H1 (cell line): ENCODE results near the gene CACNA2D3. TPM values are rescaled to one million over a fixed set of nuclear protein-coding genes. Genes with fewer than 3 reads are reported as not detected.

ENCODE experiments used
- CTCF ChIA-PET: fragments of 300-600 bp; sonication (Branson Sonifier 250); formaldehyde crosslinking; loops from one replicate; lab custom pipeline; 2021; ENCODE audit not compliant: partially characterized antibody; lab: Charles Lee
- POLR2A ChIA-PET: fragments of 300-600 bp; sonication (Branson Sonifier 250); formaldehyde crosslinking; loops from one replicate; lab custom pipeline; 2021; ENCODE audit warnings: inconsistent platforms; ENCODE audit not compliant: partially characterized antibody; lab: Charles Lee
- DNase-seq, 2 experiments: peaks; one replicate each; pipeline versions ENCODE4 v3.0.0 to v3.0.0-alpha.2; 2010 to 2022; ENCODE audit warnings: low spot score in 2 of 2, low read depth in 1 of 2, mixed read lengths in 1 of 2
- FAIRE-seq: peaks from 2 replicates; lab custom pipeline; 2011; peaks lifted over from hg19 to GRCh38; lab: Jason Lieb, UNC
- H2AFZ ChIP-seq: 2 replicates; pipeline ENCODE4 v1.8.1; 2012; ENCODE audit warnings: low read length, inconsistent platforms
- H2AK5ac ChIP-seq: 2 replicates; pipeline ENCODE4 v1.6.1; 2013; ENCODE audit warnings: low read depth, low read length
- H2BK120ac ChIP-seq: replicated peaks from 2 replicates; pipeline ENCODE3; 2013; ENCODE audit warnings: low read depth, low read length, inconsistent platforms
- H2BK12ac ChIP-seq: 2 replicates; pipeline ENCODE4 v1.6.1; 2013; ENCODE audit warnings: low read depth, low read length
- H2BK15ac ChIP-seq: 2 replicates; pipeline ENCODE4 v1.6.1; 2013; ENCODE audit warnings: low read length
- H2BK20ac ChIP-seq: 2 replicates; pipeline ENCODE4 v1.6.1; 2013; ENCODE audit warnings: low read length
- H2BK5ac ChIP-seq: 2 replicates; pipeline ENCODE4 v1.6.1; 2013; ENCODE audit warnings: low read depth, low read length
- H3K14ac ChIP-seq: 2 replicates; pipeline ENCODE4 v1.6.1; 2013; ENCODE audit warnings: inconsistent platforms; ENCODE audit not compliant: insufficient read length
- H3K18ac ChIP-seq: 2 replicates; pipeline ENCODE4 v1.6.1; 2013; ENCODE audit warnings: low read length; ENCODE audit errors: extremely low read depth
- H3K23ac ChIP-seq: 2 replicates; pipeline ENCODE4 v1.6.1; 2013; ENCODE audit warnings: inconsistent platforms; ENCODE audit not compliant: insufficient read length
- H3K23me2 ChIP-seq: 2 replicates; pipeline ENCODE4 v1.6.1; 2013; ENCODE audit warnings: low read depth, low read length
- H3K27ac ChIP-seq: 2 replicates; pipeline ENCODE4 v1.6.1; 2011; ENCODE audit warnings: low read depth, low read length, inconsistent platforms
- H3K27me3 ChIP-seq, 4 experiments: replicated peaks in 1 of 4; 1 replicate in 1 of 4; 2 replicates in 3 of 4; pipeline versions ENCODE4 v1.6.1 to v1.8.1; 2011 to 2013; ENCODE audit warnings: low read length in 3 of 4, mild to moderate bottlenecking in 3 of 4, inconsistent platforms in 2 of 4, mixed read lengths in 2 of 4, moderate library complexity in 1 of 4; ENCODE audit not compliant: control insufficient read depth in 3 of 4, insufficient read depth in 3 of 4; ENCODE audit errors: extremely low read depth in 1 of 4
- H3K36me3 ChIP-seq, 4 experiments: 2 replicates each; pipeline versions ENCODE4 v1.6.1 to v1.8.1; 2011 to 2013; ENCODE audit warnings: mild to moderate bottlenecking in 4 of 4, low read length in 3 of 4, moderate library complexity in 2 of 4, control low read depth in 1 of 4, inconsistent platforms in 1 of 4; ENCODE audit not compliant: insufficient read depth in 4 of 4, control insufficient read depth in 2 of 4
- H3K4ac ChIP-seq: replicated peaks from 2 replicates; pipeline ENCODE3; 2013; ENCODE audit warnings: low read length, low read depth, mixed read lengths, inconsistent platforms; ENCODE audit not compliant: insufficient read length
- H3K4me1 ChIP-seq, 4 experiments: replicated peaks in 1 of 4; 1 replicate in 1 of 4; 2 replicates in 3 of 4; pipeline versions ENCODE4 v1.6.1 to v1.8.1; 2011 to 2013; ENCODE audit warnings: low read length in 3 of 4, inconsistent platforms in 2 of 4, mixed read lengths in 1 of 4; ENCODE audit not compliant: insufficient read depth in 4 of 4, control insufficient read depth in 3 of 4
- H3K4me2 ChIP-seq, 2 experiments: 2 replicates each; pipeline versions ENCODE4 v1.6.1 to v1.8.1; 2011 to 2013; ENCODE audit warnings: low read depth in 2 of 2, low read length in 2 of 2, control low read depth in 1 of 2, inconsistent platforms in 1 of 2, mild to moderate bottlenecking in 1 of 2; ENCODE audit not compliant: insufficient read depth in 1 of 2
- H3K4me3 ChIP-seq, 4 experiments: fragments of 200-600, 300-600 bp in 1 of 4; sonication (generic), shearing (Covaris generic), sonication (Bioruptor Twin) in 1 of 4; 2 replicates each; pipeline versions ENCODE4 v1.5.1 to v1.8.1; 2011 to 2016; ENCODE audit warnings: low read length in 4 of 4, low read depth in 3 of 4, control low read depth in 2 of 4, inconsistent platforms in 2 of 4, mild to moderate bottlenecking in 2 of 4, mixed read lengths in 1 of 4, moderate library complexity in 1 of 4; ENCODE audit not compliant: insufficient read depth in 2 of 4; ENCODE audit errors: extremely low read depth in 1 of 4
- H3K56ac ChIP-seq: replicated peaks from 2 replicates; pipeline ENCODE3; 2013; ENCODE audit warnings: low read depth, mild to moderate bottlenecking, mixed read lengths, low read length, inconsistent platforms; ENCODE audit not compliant: insufficient read length
- H3K79me1 ChIP-seq: 2 replicates; pipeline ENCODE4 v1.6.1; 2013; ENCODE audit warnings: low read depth, low read length, control low read depth
- H3K79me2 ChIP-seq, 2 experiments: 2 replicates each; pipeline versions ENCODE4 v1.6.1 to v1.8.1; 2012 to 2013; ENCODE audit warnings: low read length in 2 of 2, mild to moderate bottlenecking in 2 of 2, inconsistent platforms in 1 of 2; ENCODE audit not compliant: insufficient read depth in 2 of 2, control insufficient read depth in 1 of 2
- H3K9ac ChIP-seq, 4 experiments: replicated peaks in 1 of 4; 1 replicate in 1 of 4; 2 replicates in 3 of 4; pipeline versions ENCODE4 v1.6.1 to v1.8.1; 2011 to 2013; ENCODE audit warnings: low read depth in 3 of 4, low read length in 3 of 4, control low read depth in 2 of 4, mild to moderate bottlenecking in 2 of 4, moderate library complexity in 2 of 4, inconsistent platforms in 1 of 4; ENCODE audit errors: extremely low read depth in 1 of 4
- H3K9me3 ChIP-seq, 2 experiments: 2 replicates each; pipeline versions ENCODE4 v1.6.1 to v1.8.1; 2012 to 2013; ENCODE audit warnings: mild to moderate bottlenecking in 2 of 2, moderate library complexity in 2 of 2, control low read depth in 1 of 2, inconsistent platforms in 1 of 2, low read depth in 1 of 2, low read length in 1 of 2, mixed read lengths in 1 of 2; ENCODE audit not compliant: insufficient read depth in 2 of 2
- H4K20me1 ChIP-seq, 2 experiments: replicated peaks in 1 of 2; 2 replicates each; pipeline versions ENCODE3 to v1.8.1; 2011 to 2013; ENCODE audit warnings: inconsistent platforms in 2 of 2, low read length in 2 of 2, mild to moderate bottlenecking in 1 of 2; ENCODE audit not compliant: insufficient read depth in 2 of 2, control insufficient read depth in 1 of 2
- H4K5ac ChIP-seq: 2 replicates; pipeline ENCODE4 v1.6.1; 2013; ENCODE audit warnings: low read length, low read depth, mixed read lengths, inconsistent platforms; ENCODE audit not compliant: insufficient read length
- H4K8ac ChIP-seq: 2 replicates; pipeline ENCODE4 v1.8.0; 2013; ENCODE audit warnings: mild to moderate bottlenecking, moderate library complexity, low read length, inconsistent platforms; ENCODE audit not compliant: insufficient read depth; ENCODE audit errors: extremely low read depth
- H4K91ac ChIP-seq: replicated peaks from 2 replicates; pipeline ENCODE3; 2013; ENCODE audit warnings: low read length, mixed read lengths, inconsistent platforms; ENCODE audit not compliant: insufficient read length
- JUND ChIP-seq: IDR thresholded peaks from 2 replicates; pipeline ENCODE4 v1.6.1; 2011; ENCODE audit warnings: mild to moderate bottlenecking, improper control_type of control experiment, low read length
- RBBP5 ChIP-seq: IDR thresholded peaks from 2 replicates; pipeline ENCODE4 v1.7.1; 2012; ENCODE audit warnings: low read depth, mild to moderate bottlenecking, inconsistent platforms, low read length, moderate library complexity, borderline replicate concordance
- polyA plus RNA-seq, 7 experiments: library from polyadenylated mRNA; depleted of rRNA in 3 of 7; stranded (reverse) in 5 of 7; unstranded in 2 of 7; fragments of >200 nt in 5 of 7; fragments of 200-250 nt in 2 of 7; gene quantifications; 1 replicate in 5 of 7; 2 replicates in 1 of 7; 4 replicates in 1 of 7; pipeline versions ENCODE4 v1.2.1 to v1.2.3, GENCODE V29; 2011 to 2013; ENCODE audit warnings: missing spikeins in 2 of 7, mixed read lengths in 2 of 7
- total RNA-seq: library from RNA; stranded (reverse); fragmentation: NEBNext Ultra II Directional; extraction: Animal tissue kit (Norgen Biotek cat#: 25700); gene quantifications from 2 replicates; pipeline ENCODE4 v1.2.1, GENCODE V29; 2021

CACNA2D3 gene
- total and polyA plus RNA-seq, 2 of the 8 experiments (the other 6 are each of a cell fraction or from before 2014, with no cell fraction given) = 1.5 to 1.8 TPM

DNA sequence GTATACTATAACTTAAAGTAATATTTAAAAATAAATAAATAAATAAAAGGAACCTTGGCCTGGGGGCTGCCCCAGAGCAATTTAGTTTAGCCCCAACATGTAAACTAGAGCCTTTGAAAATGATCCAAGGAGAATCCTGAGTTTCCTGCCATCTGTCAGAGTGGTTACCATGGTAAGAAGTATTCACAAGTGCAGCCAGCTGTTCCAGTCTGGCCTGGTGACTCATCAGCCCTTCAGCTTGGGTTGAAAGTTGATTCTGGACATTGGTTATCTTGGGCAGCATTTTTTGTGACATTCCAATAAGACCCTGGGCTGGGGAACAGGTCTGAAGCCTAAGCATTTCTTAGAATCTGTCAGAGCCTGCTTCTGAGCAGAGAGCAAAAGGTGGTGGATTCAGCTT, 878.2 kb downstream of the CACNA2D3 start:
- Histone ChIP-seq H2BK12ac (no peak overlapping the region), H2BK15ac (no peak overlapping the region), H3K79me2 (no peaks in the 10 kb centered on the region), H3K27me3 (no peaks in the 10 kb centered on the region), H3K79me1 (no peaks in the 10 kb centered on the region)
- no peak for FAIRE-seq
- no peak for TF ChIP-seq RBBP5
- TF ChIP-seq JUND = peak; percentile 24; the same call in 1 of the 2 replicates
- TF ChIP-seq, all 59 proteins: peak for 1
- no peak overlapping the region for H3K4ac ChIP-seq
- H4K20me1 ChIP-seq = no peaks in the 10 kb centered on the region
- no peak overlapping the region for H2BK5ac ChIP-seq
- peaks cover 0 to 13% (median 6%) of the 10 kb centered on the region in 4 experiments; a peak in 6 of 7 replicates for H3K4me1 ChIP-seq
- DNase-seq = no peak
- H3K23ac ChIP-seq = no peak overlapping the region
- no peak overlapping the region for H3K4me2 ChIP-seq
- H4K5ac ChIP-seq = no peak overlapping the region
- H2BK20ac ChIP-seq = no peak overlapping the region
- no peaks in the 10 kb centered on the region for H3K23me2 ChIP-seq
- H4K8ac ChIP-seq = no peak overlapping the region
- no peak overlapping the region for H2AFZ ChIP-seq
- H2BK120ac ChIP-seq = no peak overlapping the region
- H3K36me3 ChIP-seq = no peaks in the 10 kb centered on the region
- no peak overlapping the region for H3K14ac ChIP-seq
- no peaks in the 10 kb centered on the region for H3K9me3 ChIP-seq
- no peak overlapping the region for H4K91ac ChIP-seq
- H2AK5ac ChIP-seq = no peak overlapping the region
- H3K27ac ChIP-seq = no peak overlapping the region
- CTCF ChIA-PET = interaction anchor here (1.2 to 1.9 kb wide), 5 partner anchors 16 to 405 kb away, joined by 3 to 7 read pairs (median 4); no protein-coding TSS in a partner anchor
- no peak overlapping the region for H3K4me3 ChIP-seq
- H3K9ac ChIP-seq = no peak overlapping the region
- no peak overlapping the region for H3K18ac ChIP-seq
- H3K56ac ChIP-seq = no peak overlapping the region
- POLR2A ChIA-PET = no interaction called here
